ENCODE measurements around the gene CCDC179.

DNA sequence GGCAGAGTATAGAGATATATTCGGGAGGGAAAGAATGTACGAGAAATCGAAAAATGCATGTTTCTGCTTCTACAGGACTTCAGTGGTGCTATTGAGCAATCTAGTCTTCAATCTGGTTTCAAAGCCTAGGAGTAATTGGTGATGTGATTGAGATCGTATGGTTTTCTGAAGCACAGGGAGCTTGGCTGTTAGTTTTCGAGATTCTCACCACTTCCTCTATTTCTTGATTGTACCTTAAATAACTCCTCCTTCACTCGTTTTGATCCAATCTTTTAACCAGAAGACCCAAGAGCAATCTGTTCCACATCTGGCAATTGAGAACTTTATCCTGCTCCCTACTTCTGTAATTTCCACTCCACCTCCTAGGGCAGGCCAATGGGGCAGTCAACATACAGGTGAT lies 518 bp downstream of the CCDC179 start:
- TF ChIP-seq POLR2AphosphoS5 (IDR thresholded peaks at IDR 0.05) = no peak
- no peak for TF ChIP-seq CTCF (IDR thresholded peaks at IDR 0.05)
- no peak for TF ChIP-seq POLR2A (IDR thresholded peaks at IDR 0.05; ENCODE audit: low read depth)

Data from esophagus muscularis mucosa (tissue), 3 donors.